IMR-90 (cell line): ENCODE results near the gene CDK1. TPM values are rescaled to one million over a fixed set of nuclear protein-coding genes. Genes with fewer than 3 reads are reported as not detected.

Experiments used
- ATAC-seq: fragments of 200-7000 bp; cut with Tn5 transposase; 2 replicates; pipeline ENCODE4 v1.9.1; 2020; ENCODE audit warnings: low read depth, mild to moderate bottlenecking, moderate library complexity
- BruUV-seq: library from RNA; stranded (reverse); fragments of 400-500 nt; replicated peaks from 2 replicates; lab custom pipeline; 2021; lab: Mats Ljungman, UMichigan
- CTCF ChIA-PET: fragments of 300-600 bp; formaldehyde crosslinking; extraction: SDS; loops from one replicate; lab custom pipeline; 2021; ENCODE audit warnings: antibody characterized with exemption; lab: Yijun Ruan, JAX
- POLR2A ChIA-PET: fragments of 300-600 bp; sonication (Branson Sonifier 250); formaldehyde crosslinking; loops from one replicate; lab custom pipeline; 2022; ENCODE audit warnings: antibody characterized with exemption; ENCODE audit not compliant: unreplicated experiment; lab: Charles Lee
- DNase-seq: peaks from one replicate; pipeline ENCODE4 v3.0.0; 2013
- H2AFZ ChIP-seq: replicated peaks from 2 replicates; pipeline ENCODE3; 2013; ENCODE audit warnings: low read length, mild to moderate bottlenecking; ENCODE audit not compliant: poor library complexity
- H2AK5ac ChIP-seq: 2 replicates; pipeline ENCODE4 v1.6.1; 2013; ENCODE audit warnings: low read depth, low read length, inconsistent platforms
- H2AK9ac ChIP-seq: replicated peaks from 2 replicates; pipeline ENCODE3; 2013; ENCODE audit warnings: mild to moderate bottlenecking, low read depth, low read length, moderate library complexity; ENCODE audit not compliant: poor library complexity
- H2BK120ac ChIP-seq: 2 replicates; pipeline ENCODE4 v1.6.1; 2013; ENCODE audit warnings: low read depth, low read length, inconsistent platforms
- H2BK15ac ChIP-seq: 3 replicates; pipeline ENCODE4 v1.6.1; 2013; ENCODE audit warnings: low read depth, low read length, inconsistent platforms
- H2BK20ac ChIP-seq: 2 replicates; pipeline ENCODE4 v1.6.1; 2013; ENCODE audit warnings: low read depth, mild to moderate bottlenecking, inconsistent platforms, low read length, moderate library complexity
- H2BK5ac ChIP-seq: 2 replicates; pipeline ENCODE4 v1.6.1; 2013; ENCODE audit warnings: mild to moderate bottlenecking, low read depth, low read length, inconsistent platforms; ENCODE audit not compliant: poor library complexity, severe bottlenecking
- H3K14ac ChIP-seq: replicated peaks from 2 replicates; pipeline ENCODE4 v1.6.1; 2013; ENCODE audit warnings: low read depth, low read length, inconsistent platforms
- H3K18ac ChIP-seq: 2 replicates; pipeline ENCODE4 v1.6.1; 2013; ENCODE audit warnings: low read depth, low read length, control low read depth
- H3K23ac ChIP-seq: 2 replicates; pipeline ENCODE4 v1.6.1; 2013; ENCODE audit warnings: low read depth, low read length, inconsistent platforms
- H3K27ac ChIP-seq: 2 replicates; pipeline ENCODE4 v1.5.1; 2013; ENCODE audit warnings: mild to moderate bottlenecking, control low read depth, low read length; ENCODE audit not compliant: insufficient read depth
- H3K27me3 ChIP-seq: 2 replicates; pipeline ENCODE4 v1.6.1; 2013; ENCODE audit warnings: low read length; ENCODE audit not compliant: control insufficient read depth, insufficient read depth
- H3K36me3 ChIP-seq: 2 replicates; pipeline ENCODE4 v1.6.1; 2013; ENCODE audit warnings: low read length, mixed read lengths; ENCODE audit not compliant: control insufficient read depth, insufficient read depth
- H3K4ac ChIP-seq: 2 replicates; pipeline ENCODE4 v1.6.1; 2013; ENCODE audit warnings: low read depth, low read length, inconsistent platforms
- H3K4me1 ChIP-seq: 2 replicates; pipeline ENCODE4 v1.6.1; 2013; ENCODE audit warnings: low read length, mixed read lengths; ENCODE audit not compliant: control insufficient read depth, insufficient read depth
- H3K4me2 ChIP-seq: 2 replicates; pipeline ENCODE4 v1.6.1; 2013; ENCODE audit warnings: low read depth, mild to moderate bottlenecking, control low read depth, low read length, moderate library complexity
- H3K4me3 ChIP-seq: 2 replicates; pipeline ENCODE4 v1.5.1; 2013; ENCODE audit warnings: low read depth, mild to moderate bottlenecking, control low read depth, low read length, moderate library complexity; ENCODE audit not compliant: insufficient read depth
- H3K56ac ChIP-seq: 2 replicates; pipeline ENCODE4 v1.6.1; 2013; ENCODE audit warnings: low read length, inconsistent platforms; ENCODE audit not compliant: insufficient read depth; ENCODE audit errors: extremely low read depth
- H3K79me1 ChIP-seq, 2 experiments: 2 replicates each; pipeline ENCODE4 v1.6.1; 2013; ENCODE audit warnings: low read length in 2 of 2, inconsistent platforms in 1 of 2, low read depth in 1 of 2
- H3K9ac ChIP-seq: 2 replicates; pipeline ENCODE4 v1.6.1; 2013; ENCODE audit warnings: low read depth, low read length, control low read depth
- H3K9me1 ChIP-seq: 2 replicates; pipeline ENCODE4 v1.6.1; 2013; ENCODE audit warnings: low read length, inconsistent platforms; ENCODE audit not compliant: insufficient read depth
- H3K9me3 ChIP-seq: 2 replicates; pipeline ENCODE4 v1.6.1; 2013; ENCODE audit warnings: low read length; ENCODE audit not compliant: control insufficient read depth, insufficient read depth
- H4K20me1 ChIP-seq: 2 replicates; pipeline ENCODE4 v1.6.1; 2013; ENCODE audit warnings: low read length, inconsistent platforms; ENCODE audit not compliant: insufficient read depth
- H4K5ac ChIP-seq: 2 replicates; pipeline ENCODE4 v1.6.1; 2013; ENCODE audit warnings: mild to moderate bottlenecking, low read depth, low read length, control low read depth
- H4K8ac ChIP-seq, 2 experiments: 2 replicates each; pipeline ENCODE4 v1.6.1; 2013; ENCODE audit warnings: low read depth in 2 of 2, low read length in 2 of 2, control low read depth in 1 of 2, inconsistent platforms in 1 of 2
- H4K91ac ChIP-seq: 2 replicates; pipeline ENCODE4 v1.6.1; 2013; ENCODE audit warnings: low read depth, low read length, inconsistent platforms; ENCODE audit not compliant: insufficient read depth
- BHLHE40 ChIP-seq: fragments of 150-350 bp; IDR thresholded peaks from 2 replicates; pipeline ENCODE4 v1.6.1; 2016; ENCODE audit warnings: mild to moderate bottlenecking, low read depth, low read length
- CHD1 ChIP-seq: IDR thresholded peaks from 2 replicates; pipeline ENCODE4 v1.6.1; 2012; ENCODE audit warnings: low read depth, low read length, improper control_type of control experiment
- MAFK ChIP-seq: IDR thresholded peaks from 2 replicates; pipeline ENCODE4 v1.6.1; 2012; ENCODE audit warnings: low read depth, low read length, improper control_type of control experiment
- MAZ ChIP-seq: IDR thresholded peaks from 2 replicates; pipeline ENCODE4 v1.6.1; 2012; ENCODE audit warnings: low read depth, mild to moderate bottlenecking, low read length, improper control_type of control experiment, moderate library complexity, borderline replicate concordance
- POLR2A ChIP-seq: IDR thresholded peaks from 2 replicates; pipeline ENCODE4 v1.6.1; 2012; ENCODE audit warnings: mild to moderate bottlenecking, low read depth, low read length
- RCOR1 ChIP-seq: IDR thresholded peaks from 2 replicates; pipeline ENCODE4 v1.6.1; 2012; ENCODE audit warnings: mild to moderate bottlenecking, low read length, improper control_type of control experiment; ENCODE audit not compliant: insufficient replicate concordance
- RFX5 ChIP-seq: IDR thresholded peaks from 2 replicates; pipeline ENCODE4 v1.8.0; 2012; ENCODE audit warnings: low read depth, mild to moderate bottlenecking, low read length, moderate library complexity
- USF2 ChIP-seq: fragments of 150-350 bp; IDR thresholded peaks from 2 replicates; pipeline ENCODE4 v1.6.1; 2017; ENCODE audit warnings: mild to moderate bottlenecking, antibody characterized with exemption, low read length, low read depth
- WGBS, 2 experiments: methylation state at CpG; one replicate each; pipeline versions ENCODE4 v1.1.5 to v1.1.7; 2013; ENCODE audit warnings: missing lambda C conversion rate in 2 of 2; ENCODE audit not compliant: insufficient read length in 1 of 2; ENCODE audit errors: extremely low coverage in 2 of 2; 5-methylcytosine and 5-hydroxymethylcytosine counted together
- dilution Hi-C: fragments of 300-500 bp; cut with HindIII; formaldehyde crosslinking; loops from one replicate; pipeline ENCODE4 v1.14.3; 2018; ENCODE audit warnings: low sequenced_read_pairs; ENCODE audit not compliant: unreplicated experiment
- in situ Hi-C: fragments of 300-500 bp; cut with MboI; formaldehyde crosslinking; loops from 3 replicates; pipeline ENCODE4 v1.14.3; 2019; ENCODE audit warnings: low sequenced_read_pairs, inconsistent platforms, mixed read lengths
- intact Hi-C: fragments of 100-400 bp; cut with micrococcal nuclease; formaldehyde crosslinking; loops from 2 replicates; pipeline ENCODE4 v1.10.0; 2022
- polyA plus RNA-seq, 3 experiments: library from polyadenylated mRNA; depleted of rRNA; stranded (reverse); fragments of >200 nt; gene quantifications; 2 replicates each; pipeline ENCODE4 v1.2.3, GENCODE V29; 2012; ENCODE audit warnings: low replicate concordance in 1 of 3
- total RNA-seq: library from RNA; depleted of rRNA; stranded (reverse); fragments of >200 nt; gene quantifications from 2 replicates; pipeline ENCODE4 v1.2.3, GENCODE V29; 2012

The CDK1 gene
- total and polyA plus RNA-seq, 2 of the 4 experiments (the other 2 are of a cell fraction), result 21.9 to 28.1 TPM

DNA sequence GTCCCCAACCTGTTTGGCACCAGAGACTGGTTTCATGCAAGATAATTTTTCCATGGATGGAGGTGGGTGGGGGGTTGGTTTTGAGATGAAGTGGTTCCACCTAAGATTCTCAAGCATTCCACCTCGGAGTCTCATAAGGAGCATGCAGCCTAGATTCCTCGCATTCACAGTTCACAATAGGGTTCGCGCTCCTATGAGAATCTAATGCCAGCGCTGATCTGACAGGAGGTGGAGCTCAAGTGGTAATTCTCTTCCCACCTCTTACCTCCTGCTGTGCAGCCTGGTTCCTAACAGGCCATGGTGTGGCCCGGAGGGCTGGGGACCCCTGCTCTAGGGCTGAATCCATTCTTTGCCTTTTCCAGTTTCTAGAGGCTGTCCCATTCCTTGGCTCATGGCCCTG lies 19.1 kb upstream of the CDK1 start:
- no peak overlapping the region for H3K4me3 ChIP-seq
- ATAC-seq, result no peak
- H3K4ac ChIP-seq, result no peak overlapping the region
- POLR2A ChIA-PET, result no interaction called here
- no peak overlapping the region for H4K8ac ChIP-seq
- H2BK120ac ChIP-seq, result no peak overlapping the region
- H3K27ac ChIP-seq, result no peak overlapping the region
- no peak overlapping the region for H2AFZ ChIP-seq
- dilution Hi-C loops (no loop called here), in situ Hi-C loops (loop anchor here (25.0 kb wide), 1 partner anchor 297 kb away; no protein-coding TSS in a partner anchor), intact Hi-C loops (no loop called here)
- no TSS peak for BruUV-seq
- no peaks in the 10 kb centered on the region for H3K36me3 ChIP-seq
- H3K4me2 ChIP-seq, result no peak overlapping the region
- no peak overlapping the region; the same call in 1 of the 2 replicates for H4K91ac ChIP-seq
- no peak overlapping the region for H2BK15ac ChIP-seq
- DNase-seq, result no peak
- H2AK9ac ChIP-seq, result no peak overlapping the region
- TF ChIP-seq RFX5, result no peak
- no peak for TF ChIP-seq MAZ
- no peak for TF ChIP-seq MAFK
- no peak for TF ChIP-seq USF2
- no peak for TF ChIP-seq BHLHE40
- no peak for TF ChIP-seq RCOR1
- TF ChIP-seq POLR2A, result no peak
- TF ChIP-seq CHD1, result no peak
- H3K9ac ChIP-seq, result no peak overlapping the region
- no peak overlapping the region for H2BK20ac ChIP-seq
- 87% methylated on average over 5 of the region's 6 CpGs; no CpG with 5 or more reads in 1 of the 2 experiments for WGBS, 2 experiments
- no peak overlapping the region for H2BK5ac ChIP-seq
- H3K23ac ChIP-seq, result no peak overlapping the region
- no peak overlapping the region for H4K5ac ChIP-seq
- no peak overlapping the region for H3K18ac ChIP-seq
- no peaks in the 10 kb centered on the region for H4K20me1 ChIP-seq
- H3K4me1 ChIP-seq, result peaks cover 2% of the 10 kb centered on the region; the same call in 1 of the 2 replicates
- peaks cover 3% of the 10 kb centered on the region for H3K27me3 ChIP-seq
- no peak overlapping the region for H2AK5ac ChIP-seq
- H3K56ac ChIP-seq, result no peak overlapping the region
- CTCF ChIA-PET, result no interaction called here
- H3K14ac ChIP-seq, result no peak overlapping the region
- no peaks in the 10 kb centered on the region for H3K79me1 ChIP-seq
- no peaks in the 10 kb centered on the region for H3K9me3 ChIP-seq
- H3K9me1 ChIP-seq, result no peaks in the 10 kb centered on the region
